Medulla oblongata (tissue), 1 donor: ENCODE measurements around the gene WDR64.

Source experiments
- DNase-seq: peaks from one replicate; pipeline ENCODE4 v3.0.0-alpha.2; 2015; ENCODE audit errors: extremely low spot score

The WDR64 gene

GRCh38 chr1:241736387-241736786 lies 84.3 kb downstream of the WDR64 start:
- DNase-seq: no peak

GRCh38 chr1:241738284-241739078 lies 86.4 kb downstream of the WDR64 start:
- no peak for DNase-seq

GRCh38 chr1:241742084-241742483 lies 90.0 kb downstream of the WDR64 start:
- no peak for DNase-seq

GRCh38 chr1:241744591-241744990 lies 92.5 kb downstream of the WDR64 start:
- no peak for DNase-seq

GRCh38 chr1:241747992-241748391 lies 95.9 kb downstream of the WDR64 start:
- no peak for DNase-seq

GRCh38 chr1:241749041-241749944 lies 97.2 kb downstream of the WDR64 start:
- DNase-seq: no peak

GRCh38 chr1:241749945-241750695 lies 98.0 kb downstream of the WDR64 start:
- no peak for DNase-seq

GRCh38 chr1:241751524-241751923 lies 99.4 kb downstream of the WDR64 start:
- DNase-seq: no peak

- no peak for DNase-seq
Observed at GRCh38 chr1:241762713-241763339, 110.7 kb downstream of the WDR64 start.

- no peak for DNase-seq
Observed at GRCh38 chr1:241765390-241765789, 113.3 kb downstream of the WDR64 start.

- no peak for DNase-seq
Observed at GRCh38 chr1:241767737-241768136, 115.7 kb downstream of the WDR64 start.

GRCh38 chr1:241770115-241770514 lies 118.0 kb downstream of the WDR64 start:
- no peak for DNase-seq

GRCh38 chr1:241771117-241771516 lies 119.0 kb downstream of the WDR64 start:
- DNase-seq: no peak

- no peak for DNase-seq
Observed at GRCh38 chr1:241772932-241773500, 120.9 kb downstream of the WDR64 start.

- DNase-seq: no peak
Observed at GRCh38 chr1:241773991-241774390, 121.9 kb downstream of the WDR64 start.

GRCh38 chr1:241775021-241775420 lies 122.9 kb downstream of the WDR64 start:
- no peak for DNase-seq

- DNase-seq: no peak
Observed at GRCh38 chr1:241776911-241777310, 124.8 kb downstream of the WDR64 start.

- no peak for DNase-seq
Observed at GRCh38 chr1:241778117-241778516, 126.0 kb downstream of the WDR64 start.

- DNase-seq: no peak
Observed at GRCh38 chr1:241779897-241780296, 127.8 kb downstream of the WDR64 start.

- no peak for DNase-seq
Observed at GRCh38 chr1:241782396-241782795, 130.3 kb downstream of the WDR64 start.

- DNase-seq: no peak
Observed at GRCh38 chr1:241787691-241788090, 135.6 kb downstream of the WDR64 start.
